NOMO-1 treated with dmso at 0.1 percent for 144 hours (cell line): ENCODE data around the gene NDUFB10.

Source experiments
- DNase-seq: peaks from one replicate; lab custom pipeline; 2025; ENCODE audit not compliant: unreplicated experiment; lab: John Stamatoyannopoulos, UW

Gene NDUFB10

DNA sequence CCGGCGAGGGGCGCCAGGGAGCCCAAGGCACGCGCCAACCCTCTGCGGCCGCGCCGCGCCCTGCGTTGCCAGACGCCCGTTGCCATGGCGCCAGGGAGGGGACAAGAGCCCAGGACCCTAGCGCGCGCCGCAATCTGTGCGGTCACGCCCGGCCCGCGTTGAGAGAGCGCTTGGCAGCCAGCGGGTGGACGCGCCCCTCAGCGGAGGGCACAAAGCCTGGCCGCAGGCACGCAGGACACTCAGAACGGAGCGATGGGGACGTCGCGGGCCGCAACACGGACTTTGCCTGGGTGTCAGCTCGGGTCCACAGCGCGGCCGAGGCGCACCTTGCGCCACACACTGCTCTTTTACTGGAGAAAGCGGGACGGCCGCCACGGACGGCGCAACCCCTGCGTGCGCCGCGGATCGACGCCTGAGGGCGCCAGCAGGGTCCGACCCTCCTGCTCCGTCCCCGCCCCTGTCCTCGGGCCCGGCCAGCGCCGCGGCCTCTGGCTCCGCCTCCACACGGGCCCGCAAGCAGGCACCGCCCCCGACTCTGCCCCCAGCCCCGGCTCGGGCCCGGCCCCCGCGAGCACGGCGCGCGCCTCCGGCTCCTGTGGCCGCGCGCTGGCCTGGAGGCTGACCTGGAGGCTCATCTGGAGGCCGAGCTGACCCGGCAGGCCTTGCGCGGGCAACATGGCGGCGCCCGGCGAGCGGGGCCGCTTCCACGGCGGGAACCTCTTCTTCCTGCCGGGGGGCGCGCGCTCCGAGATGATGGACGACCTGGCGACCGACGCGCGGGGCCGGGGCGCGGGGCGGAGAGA, 24.4 kb downstream of the NDUFB10 start, which contains the start of gene GFER:
Gene GFER, plus strand, starts transcription at position 650 of the 803 bp plus-strand sequence. Its CDS starts 26 bp downstream, at position 676.
- peak; percentile 87 for DNase-seq

DNA sequence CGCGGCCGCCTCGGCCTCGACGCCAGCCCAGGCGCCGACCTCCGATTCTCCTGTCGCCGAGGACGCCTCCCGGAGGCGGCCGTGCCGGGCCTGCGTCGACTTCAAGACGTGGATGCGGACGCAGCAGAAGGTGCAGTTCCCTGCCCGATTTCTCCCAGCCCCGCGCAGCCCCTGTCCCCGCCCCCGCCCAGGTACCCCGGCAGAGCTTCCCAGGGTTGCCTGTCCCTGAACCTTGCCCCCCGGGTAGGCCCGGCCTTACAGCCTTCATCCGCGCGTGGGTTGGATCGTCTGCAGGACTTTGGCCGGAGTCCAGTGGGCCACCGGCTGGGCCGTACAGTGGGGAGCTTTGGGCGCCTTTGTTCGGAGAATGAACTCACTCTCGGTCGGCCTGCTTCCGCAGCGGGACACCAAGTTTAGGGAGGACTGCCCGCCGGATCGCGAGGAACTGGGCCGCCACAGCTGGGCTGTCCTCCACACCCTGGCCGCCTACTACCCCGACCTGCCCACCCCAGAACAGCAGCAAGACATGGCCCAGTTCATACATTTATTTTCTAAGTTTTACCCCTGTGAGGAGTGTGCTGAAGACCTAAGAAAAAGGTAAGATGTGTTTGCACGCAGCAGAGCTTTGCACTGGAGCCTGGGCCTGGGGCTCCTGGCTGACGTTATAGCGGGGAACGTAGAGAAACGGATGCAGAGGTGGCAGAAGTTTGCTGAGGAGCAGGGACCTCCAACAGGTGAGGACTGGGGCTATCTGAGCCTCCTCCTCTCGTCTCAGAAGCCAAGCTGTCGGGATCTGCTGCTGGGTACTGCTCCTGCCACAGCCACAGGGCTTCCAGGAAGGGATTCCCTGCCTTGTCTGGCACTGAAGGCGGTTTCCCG, 25.2 kb downstream of the NDUFB10 start:
- DNase-seq, result no peak

DNA sequence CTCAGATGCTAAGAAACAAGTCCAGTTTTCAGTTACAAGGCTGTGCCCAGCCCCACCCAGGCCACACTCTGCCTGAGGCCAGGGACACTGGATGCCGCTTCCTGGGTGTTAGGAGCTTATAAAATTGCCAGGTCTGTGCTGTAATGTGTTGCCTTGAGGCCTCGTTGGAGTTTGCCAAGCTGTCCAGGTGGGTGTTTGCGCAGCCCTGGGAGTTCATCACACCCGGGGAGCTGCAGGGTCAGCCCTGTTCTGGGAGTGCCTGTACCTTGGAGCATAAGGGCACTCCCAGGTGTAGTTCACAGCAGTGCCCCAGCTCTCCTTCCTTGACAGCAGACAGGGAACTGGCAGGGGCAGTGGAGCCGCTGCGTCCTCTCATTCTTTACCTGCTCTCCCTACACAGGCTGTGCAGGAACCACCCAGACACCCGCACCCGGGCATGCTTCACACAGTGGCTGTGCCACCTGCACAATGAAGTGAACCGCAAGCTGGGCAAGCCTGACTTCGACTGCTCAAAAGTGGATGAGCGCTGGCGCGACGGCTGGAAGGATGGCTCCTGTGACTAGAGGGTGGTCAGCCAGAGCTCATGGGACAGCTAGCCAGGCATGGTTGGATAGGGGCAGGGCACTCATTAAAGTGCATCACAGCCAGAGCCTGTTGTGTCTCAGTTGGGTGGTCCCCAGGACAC, 26.3 kb downstream of the NDUFB10 start:
- DNase-seq, result no peak

DNA sequence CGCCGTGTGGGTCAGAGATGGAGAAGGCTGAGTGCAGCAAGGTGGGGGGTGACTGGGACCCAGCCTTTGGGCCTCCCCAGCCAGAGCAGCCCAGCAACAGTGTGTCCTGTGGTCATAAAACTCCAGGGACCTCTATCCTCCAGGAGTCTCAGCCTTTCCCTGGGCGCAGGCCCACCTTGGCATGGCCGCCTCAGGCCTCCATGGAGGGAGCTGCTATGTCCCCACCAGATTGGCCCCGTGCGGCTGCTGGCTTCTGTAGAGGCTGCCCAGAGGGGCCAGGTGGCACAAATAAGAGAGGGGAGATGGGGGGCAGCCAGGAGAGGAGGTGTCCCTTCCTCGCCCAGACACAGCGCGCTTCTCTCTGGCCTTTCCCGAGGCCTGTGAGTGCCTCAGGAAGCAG, 27.9 kb downstream of the NDUFB10 start:
- DNase-seq, result no peak

DNA sequence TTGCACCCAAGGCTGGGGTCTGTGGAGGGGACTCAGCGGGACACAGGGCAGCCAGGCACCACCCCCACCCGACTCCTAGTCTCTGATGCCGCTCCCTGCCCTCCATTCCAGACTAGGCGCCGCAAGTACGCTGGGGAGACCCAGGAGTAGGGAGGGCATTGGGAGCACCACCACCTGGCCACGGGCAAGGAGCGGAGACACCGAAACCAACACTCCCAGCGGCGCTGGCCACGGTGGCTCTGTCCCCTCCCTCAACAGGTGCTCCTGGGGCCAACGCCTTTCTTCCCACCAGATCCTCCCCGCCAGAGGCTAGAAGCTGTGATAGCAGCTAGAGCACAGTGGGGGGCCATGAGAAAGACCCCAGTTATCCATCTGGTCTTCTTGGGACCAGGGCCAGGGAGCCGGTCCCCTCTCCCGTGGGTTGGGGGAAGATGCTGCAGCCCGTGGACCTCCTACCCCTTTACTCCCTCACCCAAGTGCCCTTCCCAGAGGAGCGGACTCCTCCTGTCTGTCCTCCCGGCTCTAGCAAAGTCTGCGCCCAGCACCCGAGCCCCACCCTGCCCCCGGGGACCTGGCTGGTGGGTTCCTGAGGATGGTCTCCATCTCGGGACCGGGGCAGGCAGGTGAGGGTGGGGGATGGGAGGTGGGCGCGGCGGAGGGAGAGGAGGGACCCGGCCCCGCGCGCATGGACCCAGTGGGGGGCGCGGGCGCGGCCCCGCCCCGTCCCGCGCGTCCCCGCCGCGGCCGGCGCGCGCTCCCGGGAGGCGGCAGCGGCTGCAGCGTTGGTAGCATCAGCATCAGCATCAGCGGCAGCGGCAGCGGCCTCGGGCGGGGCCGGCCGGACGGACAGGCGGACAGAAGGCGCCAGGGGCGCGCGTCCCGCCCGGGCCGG, 30.1 kb downstream of the NDUFB10 start, which contains the start of gene SYNGR3:
Gene SYNGR3, plus strand, starts transcription at position 762 of the 892 bp plus-strand sequence. CDS start 133 bp downstream, outside the sequence.
- DNase-seq, result no peak

DNA sequence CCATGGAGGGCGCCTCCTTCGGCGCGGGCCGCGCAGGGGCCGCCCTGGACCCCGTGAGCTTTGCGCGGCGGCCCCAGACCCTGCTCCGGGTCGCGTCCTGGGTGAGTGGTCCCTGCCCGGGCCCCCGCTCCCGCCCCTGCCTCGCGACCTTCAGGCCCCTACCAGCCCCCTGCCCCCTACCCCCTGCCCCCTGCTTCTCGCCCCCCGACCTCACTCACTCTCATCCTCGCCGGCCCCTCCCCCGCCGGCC, 30.7 kb downstream of the NDUFB10 start:
- no peak for DNase-seq

DNA sequence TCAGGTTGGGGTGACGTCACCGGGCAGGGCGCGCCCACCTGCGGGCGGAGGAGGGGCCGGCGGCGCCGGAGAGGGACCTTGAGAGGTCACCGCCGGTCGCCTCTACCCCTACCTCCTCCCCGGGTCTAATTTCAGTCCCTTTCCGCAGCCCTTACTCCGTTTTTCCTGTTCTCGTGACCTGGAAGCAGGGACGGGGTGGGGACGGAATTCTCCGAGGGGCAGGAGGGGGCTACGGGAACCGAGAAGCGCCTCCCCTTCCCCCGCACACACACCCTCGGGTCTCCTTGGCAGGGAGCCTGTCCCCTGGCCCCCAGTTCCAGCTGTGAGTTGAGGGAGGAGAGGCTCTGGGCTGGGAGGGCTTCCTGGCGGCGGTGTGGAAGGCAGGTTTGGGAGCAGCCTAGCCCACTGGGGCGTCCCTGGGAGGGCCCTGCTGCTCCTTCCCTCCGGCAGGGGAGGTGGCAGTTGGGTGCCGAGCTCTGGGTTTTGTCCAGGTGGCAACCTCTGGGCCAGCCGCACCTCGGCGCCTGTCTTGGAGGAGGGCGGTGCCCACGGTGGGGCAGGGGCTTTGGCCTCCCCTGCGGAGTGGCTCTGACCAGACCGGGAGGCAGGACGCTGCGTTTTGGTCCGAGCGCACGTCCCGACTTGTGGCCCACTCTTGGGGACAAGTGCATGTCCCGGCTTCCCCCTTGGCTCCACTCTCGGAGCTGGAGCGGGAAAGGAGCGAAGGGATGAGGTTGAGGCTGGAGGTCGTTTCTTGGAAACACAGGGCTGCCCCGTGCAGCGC, 31.2 kb downstream of the NDUFB10 start:
- no peak for DNase-seq

DNA sequence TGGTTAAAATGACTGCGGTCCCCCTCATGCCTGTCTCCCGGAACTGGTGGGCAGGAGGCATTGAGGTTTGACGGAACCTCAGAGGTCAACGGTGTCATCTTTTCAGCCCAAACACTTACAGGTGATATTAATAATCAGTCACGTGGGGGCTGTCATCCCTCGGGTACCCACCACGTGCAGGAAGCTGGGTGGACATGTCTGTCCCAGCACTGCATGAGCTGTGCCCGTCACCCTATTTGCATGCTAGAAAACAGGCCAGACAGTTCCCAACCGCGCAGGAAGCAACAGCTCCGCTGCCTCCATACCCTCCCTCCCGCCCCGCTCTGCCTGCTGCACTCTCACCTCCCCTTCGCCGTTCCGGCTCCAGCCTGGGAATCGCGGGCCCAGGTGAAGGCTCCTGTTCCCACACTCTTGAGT, 31.8 kb downstream of the NDUFB10 start:
- DNase-seq, result no peak

DNA sequence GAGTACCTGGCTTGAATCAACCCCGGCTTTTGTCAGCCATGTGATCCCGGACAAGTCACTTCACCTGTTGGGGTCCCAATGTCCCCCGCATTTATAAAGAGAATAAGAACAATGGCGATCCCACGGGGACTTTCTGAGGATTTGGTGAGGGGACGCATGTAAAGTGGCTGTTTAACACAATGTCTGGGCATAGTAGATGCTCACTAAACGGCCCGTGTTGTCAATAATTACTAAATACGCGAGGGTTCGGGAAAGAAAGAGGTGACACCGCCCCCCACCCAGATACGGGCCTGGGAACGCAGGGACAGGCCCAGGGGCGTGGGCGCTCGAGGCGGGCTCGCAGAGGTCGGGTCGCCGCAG, 32.2 kb downstream of the NDUFB10 start:
- no peak for DNase-seq

DNA sequence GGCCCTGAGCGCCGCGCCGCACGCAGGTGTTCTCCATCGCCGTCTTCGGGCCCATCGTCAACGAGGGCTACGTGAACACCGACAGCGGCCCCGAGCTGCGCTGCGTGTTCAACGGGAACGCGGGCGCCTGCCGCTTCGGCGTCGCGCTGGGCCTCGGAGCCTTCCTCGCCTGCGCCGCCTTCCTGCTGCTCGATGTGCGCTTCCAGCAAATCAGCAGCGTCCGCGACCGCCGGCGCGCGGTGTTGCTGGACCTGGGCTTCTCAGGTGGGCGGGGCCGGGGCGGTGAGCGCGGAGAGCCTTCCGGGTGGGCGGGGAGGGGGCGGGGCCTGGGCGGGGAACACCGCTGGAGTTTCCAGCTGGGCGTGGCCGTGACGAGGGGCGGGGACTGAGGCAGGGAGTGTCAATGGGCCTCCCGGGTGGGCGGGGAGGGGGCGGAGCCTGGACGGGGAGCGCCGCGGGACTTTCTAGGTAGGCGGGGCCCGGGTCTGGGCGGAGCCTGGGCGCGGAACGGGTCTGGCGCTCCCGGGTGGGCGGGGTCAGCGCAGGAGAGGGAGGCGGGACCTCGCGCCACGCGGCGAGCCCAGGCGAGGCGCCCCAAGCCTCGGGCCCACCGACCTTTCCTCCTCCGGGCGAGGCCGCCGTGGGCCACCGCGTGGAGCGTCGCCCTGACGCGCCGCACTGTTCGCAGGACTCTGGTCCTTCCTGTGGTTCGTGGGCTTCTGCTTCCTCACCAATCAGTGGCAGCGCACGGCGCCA, 32.8 kb downstream of the NDUFB10 start:
- peak; percentile 79 for DNase-seq

DNA sequence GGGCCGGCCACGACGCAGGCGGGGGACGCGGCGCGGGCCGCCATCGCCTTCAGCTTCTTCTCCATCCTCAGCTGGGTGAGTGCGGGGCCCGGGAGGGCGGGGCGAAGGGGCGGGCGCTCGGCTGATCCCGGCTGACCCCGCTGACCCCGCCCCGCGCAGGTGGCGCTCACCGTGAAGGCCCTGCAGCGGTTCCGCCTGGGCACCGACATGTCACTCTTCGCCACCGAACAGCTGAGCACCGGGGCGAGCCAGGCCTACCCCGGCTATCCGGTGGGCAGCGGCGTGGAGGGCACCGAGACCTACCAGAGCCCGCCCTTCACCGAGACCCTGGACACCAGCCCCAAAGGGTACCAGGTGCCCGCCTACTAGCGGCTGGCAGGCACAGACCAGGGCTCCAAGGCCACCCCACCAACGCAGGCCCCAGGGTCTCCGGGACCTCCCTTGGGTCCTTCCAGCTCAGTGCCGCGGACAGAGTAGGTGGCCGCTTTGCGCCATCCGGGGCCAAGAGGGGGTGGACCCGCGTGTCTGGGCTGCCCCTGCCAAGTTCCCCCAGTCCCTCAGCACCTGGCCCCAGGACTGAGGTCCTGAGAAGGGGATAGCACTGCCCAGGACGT, 33.5 kb downstream of the NDUFB10 start:
- no peak for DNase-seq

DNA sequence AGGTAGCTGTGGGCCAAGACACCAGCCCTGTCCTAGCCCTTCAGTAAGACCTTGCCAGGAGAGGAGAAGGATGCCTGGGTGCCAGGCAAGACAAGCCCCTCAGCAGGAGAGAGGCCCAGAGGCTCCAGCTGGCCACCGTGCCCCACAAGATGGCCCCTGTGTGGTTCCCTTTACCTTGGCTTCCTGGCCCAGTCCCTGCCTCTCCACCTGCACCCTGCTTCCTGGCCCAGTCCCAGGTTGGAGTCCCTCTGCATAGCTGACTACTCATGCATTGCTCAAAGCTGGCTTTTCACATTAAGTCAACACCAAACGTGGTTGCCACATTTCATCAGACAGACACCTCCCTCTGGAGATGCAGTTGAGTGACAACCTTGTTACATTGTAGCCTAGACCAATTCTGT, 34.4 kb downstream of the NDUFB10 start:
- DNase-seq, result no peak

DNA sequence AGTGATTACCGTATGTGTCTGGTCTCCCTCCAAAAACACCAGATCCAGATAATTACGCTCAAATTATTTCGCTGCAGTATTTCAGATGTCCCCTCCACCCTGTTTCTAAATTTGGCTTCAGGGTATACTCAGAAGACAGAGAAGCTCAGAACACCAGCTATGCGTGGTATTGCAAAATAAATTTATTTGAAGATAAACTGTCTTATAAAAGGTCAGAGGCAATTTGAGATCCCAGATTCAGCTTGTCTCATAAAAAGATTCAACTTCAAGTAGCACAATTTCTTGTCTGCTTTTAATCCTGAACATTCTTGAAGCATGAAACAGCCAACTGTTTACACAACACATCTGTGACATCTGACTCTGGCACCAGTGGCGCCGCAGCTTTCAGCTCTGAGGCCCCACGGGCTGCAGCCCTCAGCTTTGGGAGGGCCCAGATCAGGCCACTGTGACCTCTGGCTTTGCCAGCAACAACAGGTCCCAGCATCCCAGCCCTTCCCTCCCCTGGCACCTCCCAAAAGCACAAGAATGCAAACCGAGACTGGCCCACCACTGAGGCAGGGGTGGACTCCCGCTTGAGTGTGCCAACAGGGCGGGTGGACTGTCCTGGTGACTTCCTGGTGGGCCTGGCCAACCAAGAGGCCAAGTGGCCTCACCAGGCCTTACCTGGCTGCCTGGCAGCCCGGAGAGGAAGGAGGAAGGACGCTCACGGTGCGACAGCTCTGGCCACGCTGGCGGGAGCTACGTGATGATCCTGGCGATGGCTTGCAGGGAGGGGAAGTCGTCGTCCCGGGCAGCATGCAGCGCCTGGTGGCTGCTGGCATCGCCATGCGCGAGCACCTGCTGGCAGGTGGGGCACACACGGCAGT, 38.4 kb downstream of the NDUFB10 start:
- no peak for DNase-seq

DNA sequence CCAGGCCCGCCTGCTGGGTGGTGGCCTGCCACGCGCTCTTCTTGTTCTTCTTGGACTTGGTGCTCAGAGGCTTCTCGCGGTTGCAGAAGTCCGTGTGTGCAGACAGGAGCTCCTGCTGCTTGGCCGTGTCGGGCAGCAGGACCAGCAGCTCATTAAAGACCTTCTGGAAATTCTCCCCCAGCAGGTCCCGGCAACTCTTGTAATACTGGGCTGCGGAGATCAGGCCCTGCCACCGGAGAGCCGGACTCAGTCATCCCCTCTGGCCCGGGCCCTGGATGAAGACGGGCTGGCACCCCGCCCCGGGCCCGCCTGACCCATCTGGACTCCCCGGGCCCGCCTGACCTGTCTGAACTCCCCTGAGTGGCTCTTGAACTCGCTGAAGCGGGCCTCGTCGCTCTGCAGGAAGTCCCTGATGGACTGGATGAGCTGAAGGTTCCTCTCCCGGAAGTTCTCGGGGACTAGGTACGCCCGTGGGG, 39.1 kb downstream of the NDUFB10 start:
- DNase-seq, result no peak

DNA sequence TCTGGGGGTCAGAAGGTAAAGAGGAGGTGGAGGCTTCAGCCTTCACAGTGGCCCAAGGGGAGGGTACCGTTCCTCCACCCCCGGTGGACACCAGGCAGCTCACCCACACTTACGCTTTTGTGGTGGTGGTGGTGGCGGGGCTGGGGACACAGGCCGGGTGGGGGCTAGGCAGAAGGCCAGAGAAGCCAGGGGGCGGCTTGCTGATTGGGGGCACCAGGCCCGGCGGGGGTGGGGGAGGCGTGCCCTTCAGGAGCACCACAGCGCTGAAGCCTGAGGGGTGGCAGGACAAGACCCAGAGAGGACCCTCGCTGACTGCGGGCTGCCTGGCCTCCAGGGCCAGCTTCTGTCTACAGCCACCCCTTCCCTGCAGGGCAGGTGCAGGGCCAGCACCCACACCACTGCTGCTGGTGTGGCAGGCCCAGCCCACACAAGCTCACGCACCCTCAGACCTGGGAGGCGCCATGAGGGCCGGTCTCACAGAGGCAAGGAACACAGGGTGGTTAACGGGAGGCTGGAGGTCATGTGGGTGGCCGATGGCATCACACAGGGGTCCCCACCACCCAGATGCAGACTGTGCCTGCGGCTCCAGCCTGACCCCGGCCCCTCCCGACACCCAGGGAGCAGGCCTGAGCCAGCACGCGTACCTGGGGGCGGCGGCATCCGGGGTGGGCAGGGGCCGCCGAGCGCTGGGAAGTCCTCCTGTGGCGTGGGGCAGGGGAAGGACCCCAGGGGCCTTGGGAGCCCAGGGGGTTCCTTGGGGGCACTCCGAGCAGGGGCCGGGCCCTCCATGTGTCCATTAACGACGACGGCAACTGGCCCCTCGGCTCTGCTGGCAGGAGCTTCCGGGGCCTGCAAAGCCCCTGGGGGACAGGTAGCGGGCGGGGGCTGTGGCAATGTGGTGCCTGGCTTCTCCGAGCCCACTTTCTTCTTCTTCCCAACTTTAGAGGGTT, 39.8 kb downstream of the NDUFB10 start:
- DNase-seq, result no peak

DNA sequence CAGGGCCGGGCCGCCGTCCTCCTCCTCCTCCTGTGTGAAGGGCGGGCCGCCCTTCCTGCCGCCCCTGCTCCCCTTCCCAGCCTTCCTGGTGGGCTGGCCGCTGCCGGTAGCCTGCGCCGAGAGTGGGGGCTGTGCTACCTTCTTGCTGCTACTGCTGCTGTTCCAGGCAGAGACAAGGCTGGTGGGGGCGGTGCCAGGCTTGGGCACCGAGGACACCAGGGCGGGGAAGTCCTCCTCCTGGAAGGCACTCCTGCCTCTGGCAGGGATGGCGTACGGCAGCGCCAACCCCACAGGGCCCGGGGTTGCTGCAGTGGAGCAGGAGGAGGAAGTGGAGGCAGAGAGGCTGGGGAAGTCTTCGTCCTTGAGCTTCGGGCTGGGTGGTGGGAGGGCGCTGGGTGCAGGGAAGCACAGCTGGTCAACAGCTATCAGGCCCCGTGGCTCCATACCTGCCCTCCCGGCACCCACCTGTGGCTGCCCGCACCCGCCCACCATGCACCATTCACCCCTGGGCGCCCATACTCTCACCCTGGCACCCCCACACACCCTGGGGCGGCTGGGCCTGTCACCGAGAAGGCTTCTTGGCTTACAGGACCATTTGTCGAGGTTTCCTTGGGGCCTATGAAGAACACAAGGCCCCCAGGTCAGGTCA, 40.7 kb downstream of the NDUFB10 start:
- DNase-seq, result no peak
